ENCODE results near the gene LY6G6F. TPM values are rescaled to one million over a fixed set of nuclear protein-coding genes. Genes with fewer than 3 reads are reported as not detected.

The LY6G6F gene
- total and polyA plus RNA-seq, 10 of the 15 experiments (the other 5 are each of a cell fraction or from before 2014, with no cell fraction given), result not detected

DNA sequence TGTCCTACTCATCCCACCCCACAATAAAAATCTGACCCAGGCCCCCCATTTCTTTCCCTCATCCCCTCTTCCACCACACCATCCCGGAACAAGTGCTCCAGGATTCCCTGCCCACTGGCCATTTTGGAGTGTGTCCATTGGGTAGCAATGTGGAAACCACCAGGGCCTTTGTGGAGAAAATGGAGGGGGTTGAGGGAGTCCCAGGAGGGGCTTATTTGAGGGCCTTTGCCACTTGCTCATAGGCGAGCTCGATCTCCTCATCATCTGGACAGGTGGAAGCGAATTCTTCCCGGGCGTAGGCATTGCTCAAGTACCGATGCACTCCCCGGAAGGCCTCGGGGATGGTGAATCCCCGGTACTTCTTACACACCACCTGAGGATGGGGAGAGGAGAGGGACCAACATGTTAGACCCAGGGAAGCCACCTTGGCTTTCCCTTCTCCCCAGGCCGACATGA is 24.0 kb downstream of the LY6G6F start:
- intact Hi-C loops (cut with micrococcal nuclease; ENCODE audit: unreplicated experiment) (loop anchor here (5.0 kb wide), 1 partner anchor 48 kb away; the partner anchor contains the start of gene LY6G5C), in situ Hi-C loops (cut with MboI) (no loop called here)
- Histone ChIP-seq H2AFZ (ENCODE audit: control insufficient read depth, low read depth, low read length) (no peak overlapping the region), H3K27ac (ENCODE audit: control insufficient read depth, insufficient read depth) (no peak overlapping the region), H3K79me2 (ENCODE audit: control insufficient read depth, insufficient read depth, low read length) (peaks cover 27% of the 10 kb centered on the region), H3K27me3 (replicated peaks in 1 of 2; ENCODE audit: control insufficient read depth in 2 of 2, insufficient read depth in 2 of 2, low read length in 1 of 2) (no peaks in the 10 kb centered on the region), H3K4me3 (no peak overlapping the region), H3K36me3 (ENCODE audit: control insufficient read depth in 2 of 2, insufficient read depth in 2 of 2, low read length in 1 of 2) (peaks cover 6 to 15% of the 10 kb centered on the region in 2 experiments), H3K9ac (ENCODE audit: control insufficient read depth, insufficient read depth, low read length) (no peak overlapping the region), H3K9me3 (replicated peaks; ENCODE audit: control insufficient read depth, insufficient read depth, low read length) (no peaks in the 10 kb centered on the region), H3K4me1 (ENCODE audit: control insufficient read depth, insufficient read depth, low read length) (peaks cover 33% of the 10 kb centered on the region), H4K20me1 (ENCODE audit: control insufficient read depth, insufficient read depth) (0 out of 2 replicates have a peak, but pooled peaks cover 4% of the 10 kb centered on the region), H3K4me2 (ENCODE audit: control insufficient read depth, insufficient read depth) (peak overlapping the region; percentile 98)
- no peak for ATAC-seq
- TF ChIP-seq SREBF2 (IDR thresholded peaks at IDR 0.05; ENCODE audit: low read length) (no peak), HDGF (IDR thresholded peaks at IDR 0.05) (no peak), KDM1A (IDR thresholded peaks at IDR 0.05; ENCODE audit: borderline replicate concordance) (no peak), STAT1 (conservative IDR thresholded peaks at IDR 0.05) (no peak), ASH2L (IDR thresholded peaks at IDR 0.05; ENCODE audit: borderline replicate concordance, low read depth) (no peak), MTA2 (IDR thresholded peaks at IDR 0.05; ENCODE audit: low read depth) (no peak), IKZF2 (IDR thresholded peaks at IDR 0.05) (no peak), MXI1 (IDR thresholded peaks at IDR 0.05; ENCODE audit: low read depth, low read length) (no peak), RAD51 (IDR thresholded peaks at IDR 0.05) (no peak), SMC3 (IDR thresholded peaks at IDR 0.05; ENCODE audit: borderline replicate concordance, low read length) (no peak), SUZ12 (IDR thresholded peaks at IDR 0.05; ENCODE audit: unreplicated experiment) (no peak)
- TF ChIP-seq, protein P1, sequence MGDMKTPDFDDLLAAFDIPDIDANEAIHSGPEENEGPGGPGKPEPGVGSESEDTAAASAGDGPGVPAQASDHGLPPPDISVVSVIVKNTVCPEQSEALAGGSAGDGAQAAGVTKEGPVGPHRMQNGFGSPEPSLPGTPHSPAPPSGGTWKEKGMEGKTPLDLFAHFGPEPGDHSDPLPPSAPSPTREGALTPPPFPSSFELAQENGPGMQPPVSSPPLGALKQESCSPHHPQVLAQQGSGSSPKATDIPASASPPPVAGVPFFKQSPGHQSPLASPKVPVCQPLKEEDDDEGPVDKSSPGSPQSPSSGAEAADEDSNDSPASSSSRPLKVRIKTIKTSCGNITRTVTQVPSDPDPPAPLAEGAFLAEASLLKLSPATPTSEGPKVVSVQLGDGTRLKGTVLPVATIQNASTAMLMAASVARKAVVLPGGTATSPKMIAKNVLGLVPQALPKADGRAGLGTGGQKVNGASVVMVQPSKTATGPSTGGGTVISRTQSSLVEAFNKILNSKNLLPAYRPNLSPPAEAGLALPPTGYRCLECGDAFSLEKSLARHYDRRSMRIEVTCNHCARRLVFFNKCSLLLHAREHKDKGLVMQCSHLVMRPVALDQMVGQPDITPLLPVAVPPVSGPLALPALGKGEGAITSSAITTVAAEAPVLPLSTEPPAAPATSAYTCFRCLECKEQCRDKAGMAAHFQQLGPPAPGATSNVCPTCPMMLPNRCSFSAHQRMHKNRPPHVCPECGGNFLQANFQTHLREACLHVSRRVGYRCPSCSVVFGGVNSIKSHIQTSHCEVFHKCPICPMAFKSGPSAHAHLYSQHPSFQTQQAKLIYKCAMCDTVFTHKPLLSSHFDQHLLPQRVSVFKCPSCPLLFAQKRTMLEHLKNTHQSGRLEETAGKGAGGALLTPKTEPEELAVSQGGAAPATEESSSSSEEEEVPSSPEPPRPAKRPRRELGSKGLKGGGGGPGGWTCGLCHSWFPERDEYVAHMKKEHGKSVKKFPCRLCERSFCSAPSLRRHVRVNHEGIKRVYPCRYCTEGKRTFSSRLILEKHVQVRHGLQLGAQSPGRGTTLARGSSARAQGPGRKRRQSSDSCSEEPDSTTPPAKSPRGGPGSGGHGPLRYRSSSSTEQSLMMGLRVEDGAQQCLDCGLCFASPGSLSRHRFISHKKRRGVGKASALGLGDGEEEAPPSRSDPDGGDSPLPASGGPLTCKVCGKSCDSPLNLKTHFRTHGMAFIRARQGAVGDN (IDR thresholded peaks at IDR 0.05), result no peak
- FAIRE-seq, result no peak
- ChIA-PET CTCF (interaction anchor here (0.5 to 15.8 kb wide), 15 partner anchors 8 to 1771 kb away, joined by 3 to 208 read pairs (median 5); partner anchors contain the start of genes HSPA1B, LY6G5C and MSH5), RAD21 (ENCODE audit: unreplicated experiment) (interaction anchor here (0.6 to 3.6 kb wide), 9 partner anchors 9 to 188 kb away, joined by 3 to 44 read pairs (median 6); partner anchors contain the start of genes ABHD16A, HSPA1A, HSPA1L and MSH5), SMC1A (ENCODE audit: uncharacterized antibody, unreplicated experiment) (interaction anchor here (0.7 to 5.3 kb wide), 13 partner anchors 8 to 106 kb away, joined by 3 to 45 read pairs (median 4); partner anchors contain the start of genes ABHD16A, CLIC1, HSPA1A and HSPA1L), POLR2A (interaction anchor here (0.9 to 2.8 kb wide), 10 partner anchors 9 to 328 kb away, joined by 3 to 30 read pairs (median 3); partner anchors contain the start of genes HSPA1B, MSH5 and NEU1)
- 95% methylated on average over 11 of the region's 11 CpGs for WGBS (ENCODE audit: insufficient coverage, insufficient replicate concordance, low lambda C conversion rate, missing lambda C conversion rate)
- BruUV-seq (replicated peaks), result TSS peak; percentile 1
- no peak for DNase-seq (ENCODE audit: low read depth, low spot score)

Data from GM12878 (cell line).